Type B pancreatic cell (in vitro differentiated cells): ENCODE data around the gene ALPG. TPM values are rescaled to one million over a fixed set of nuclear protein-coding genes. Genes with fewer than 3 reads are reported as not detected.

Source experiments
- DNase-seq: peaks from one replicate; pipeline ENCODE4 v3.0.0; 2021; ENCODE audit warnings: mixed read lengths; ENCODE audit not compliant: unreplicated experiment; ENCODE audit errors: extremely low spot score
- H3K27ac Mint-ChIP-seq: 2 replicates; pipeline ENCODE4 v1.8.0; 2021; ENCODE audit warnings: mild to moderate bottlenecking, mixed read lengths
- H3K27me3 Mint-ChIP-seq: 2 replicates; pipeline ENCODE4 v1.8.0; 2021; ENCODE audit warnings: mixed read lengths
- H3K36me3 Mint-ChIP-seq: 2 replicates; pipeline ENCODE4 v1.8.0; 2021; ENCODE audit warnings: mixed read lengths
- H3K4me1 Mint-ChIP-seq: one replicate; pipeline ENCODE4 v1.8.0; 2021; ENCODE audit warnings: mixed read lengths; ENCODE audit not compliant: unreplicated experiment
- H3K4me3 Mint-ChIP-seq: 2 replicates; pipeline ENCODE4 v1.8.0; 2021; ENCODE audit warnings: mild to moderate bottlenecking, mixed read lengths
- H3K9me3 Mint-ChIP-seq: 2 replicates; pipeline ENCODE4 v1.8.0; 2021; ENCODE audit warnings: mixed read lengths
- CTCF ChIP-seq: fragments of 200-600 bp; sonication (generic); conservative IDR thresholded peaks from 2 replicates; pipeline ENCODE4 v1.5.0; 2021; ENCODE audit warnings: antibody characterized with exemption, mild to moderate bottlenecking
- total RNA-seq: library from RNA; stranded (reverse); gene quantifications from 2 replicates; pipeline ENCODE4 v1.2.1, GENCODE V29; 2021; ENCODE audit warnings: low replicate concordance

Gene ALPG
- total RNA-seq, 1 donor from 2014 or later = 0.14 TPM

GRCh38 chr2:232412986-232413385 lies 6.3 kb downstream of the ALPG start:
- H3K9me3 Mint-ChIP-seq = no peaks in the 10 kb centered on the region
- no peak overlapping the region for H3K4me3 Mint-ChIP-seq
- H3K27me3 Mint-ChIP-seq = peaks cover 66% of the 10 kb centered on the region

GRCh38 chr2:232415138-232415690 lies 8.6 kb downstream of the ALPG start:
- Mint-ChIP-seq H3K27ac (no peak overlapping the region), H3K27me3 (peaks cover 86% of the 10 kb centered on the region), H3K9me3 (no peaks in the 10 kb centered on the region), H3K36me3 (no peaks in the 10 kb centered on the region), H3K4me3 (no peak overlapping the region), H3K4me1 (peaks cover 4% of the 10 kb centered on the region)
- TF ChIP-seq CTCF = no peak
- no peak for DNase-seq

More at GRCh38 chr2:232412986-232413385, 6.3 kb downstream of the ALPG start:
- no peaks in the 10 kb centered on the region for H3K4me1 Mint-ChIP-seq
- no peaks in the 10 kb centered on the region for H3K36me3 Mint-ChIP-seq
- H3K27ac Mint-ChIP-seq = no peak overlapping the region
- no peak for DNase-seq
- TF ChIP-seq CTCF = no peak

GRCh38 chr2:232415736-232416520 lies 9.3 kb downstream of the ALPG start:
- DNase-seq = no peak
- H3K4me3 Mint-ChIP-seq = no peak overlapping the region
- peaks cover 85% of the 10 kb centered on the region for H3K27me3 Mint-ChIP-seq
- peaks cover 4% of the 10 kb centered on the region for H3K4me1 Mint-ChIP-seq
- TF ChIP-seq CTCF = no peak
- H3K27ac Mint-ChIP-seq = no peak overlapping the region
- H3K36me3 Mint-ChIP-seq = no peaks in the 10 kb centered on the region
- H3K9me3 Mint-ChIP-seq = no peaks in the 10 kb centered on the region

- no peak for TF ChIP-seq CTCF
- H3K4me3 Mint-ChIP-seq = no peak overlapping the region
Measured at GRCh38 chr2:232416521-232417470, 10.2 kb downstream of the ALPG start.

GRCh38 chr2:232417489-232417888 lies 10.8 kb downstream of the ALPG start:
- Mint-ChIP-seq H3K27me3 (peaks cover 87% of the 10 kb centered on the region), H3K4me3 (no peak overlapping the region), H3K4me1 (peaks cover 4% of the 10 kb centered on the region), H3K36me3 (peaks cover 5% of the 10 kb centered on the region), H3K9me3 (no peaks in the 10 kb centered on the region), H3K27ac (no peak overlapping the region)
- no peak for DNase-seq
- TF ChIP-seq CTCF = no peak

More at GRCh38 chr2:232416521-232417470, 10.2 kb downstream of the ALPG start:
- Mint-ChIP-seq H3K27me3 (peaks cover 86% of the 10 kb centered on the region), H3K36me3 (peaks cover 1% of the 10 kb centered on the region), H3K9me3 (no peaks in the 10 kb centered on the region), H3K27ac (no peak overlapping the region), H3K4me1 (peaks cover 4% of the 10 kb centered on the region)
- no peak for DNase-seq
